Hepatocyte (in vitro differentiated cells): Measurements from ENCODE around the gene BCAP31. TPM values are rescaled to one million over a fixed set of nuclear protein-coding genes. Genes with fewer than 3 reads are reported as not detected.
"Not testable (repeated sequence)": the region's sequence is repeated elsewhere in the genome, so short reads cannot be mapped to it uniquely, and the experiment has no call there.

Source experiments
- DNase-seq: peaks from one replicate; pipeline ENCODE4 v3.0.0-alpha.2; 2016; ENCODE audit warnings: low spot score
- H2AFZ ChIP-seq: fragments of 200-600 bp; sonication (generic); 2 replicates; pipeline ENCODE4 v1.6.0; 2016; ENCODE audit warnings: antibody characterized with exemption, mild to moderate bottlenecking
- H3K27ac ChIP-seq: fragments of 200-600 bp; sonication (generic); 2 replicates; pipeline ENCODE4 v1.5.1; 2016; ENCODE audit warnings: mild to moderate bottlenecking
- H3K27me3 ChIP-seq: fragments of 200-600 bp; sonication (generic); 2 replicates; pipeline ENCODE4 v1.6.1; 2016
- H3K36me3 ChIP-seq: fragments of 200-600 bp; sonication (generic); replicated peaks from 2 replicates; pipeline ENCODE4 v1.5.1; 2016; ENCODE audit warnings: low read depth; ENCODE audit not compliant: insufficient read depth
- H3K4me1 ChIP-seq: fragments of 200-600 bp; sonication (generic); 2 replicates; pipeline ENCODE4 v1.5.1; 2016; ENCODE audit warnings: mild to moderate bottlenecking, moderate library complexity; ENCODE audit not compliant: insufficient read depth
- H3K4me2 ChIP-seq: fragments of 200-600 bp; sonication (generic); 2 replicates; pipeline ENCODE4 v1.6.0; 2016
- H3K4me3 ChIP-seq: fragments of 200-600 bp; sonication (generic); 2 replicates; pipeline ENCODE4 v1.5.1; 2016; ENCODE audit warnings: mild to moderate bottlenecking
- H3K79me2 ChIP-seq: fragments of 200-600 bp; sonication (generic); 2 replicates; pipeline ENCODE4 v1.6.0; 2017; ENCODE audit warnings: mild to moderate bottlenecking
- H3K9me2 ChIP-seq: fragments of 200-600 bp; sonication (generic); replicated peaks from 2 replicates; pipeline ENCODE4 v1.6.0; 2017; ENCODE audit warnings: mild to moderate bottlenecking; ENCODE audit not compliant: insufficient read depth
- H3K9me3 ChIP-seq: fragments of 200-600 bp; sonication (generic); 2 replicates; pipeline ENCODE4 v1.5.1; 2016; ENCODE audit warnings: low read depth, mild to moderate bottlenecking
- H4K20me1 ChIP-seq: fragments of 200-600 bp; sonication (generic); 2 replicates; pipeline ENCODE4 v1.6.0; 2016; ENCODE audit warnings: mild to moderate bottlenecking; ENCODE audit not compliant: insufficient read depth, poor library complexity, severe bottlenecking
- CTCF ChIP-seq: fragments of 200-600 bp; sonication (generic); IDR thresholded peaks from 2 replicates; pipeline ENCODE4 v1.5.1; 2016; ENCODE audit warnings: antibody characterized with exemption, mild to moderate bottlenecking; ENCODE audit not compliant: poor library complexity
- EZH2 ChIP-seq: fragments of 200-600 bp; sonication (generic); IDR thresholded peaks from 2 replicates; pipeline ENCODE4 v1.6.1; 2016; ENCODE audit warnings: antibody characterized with exemption, mild to moderate bottlenecking, borderline replicate concordance
- EZH2phosphoT487 ChIP-seq: fragments of 200-600 bp; sonication (generic); IDR thresholded peaks from one replicate; pipeline ENCODE4 v1.6.1; 2018; ENCODE audit warnings: antibody characterized with exemption, mild to moderate bottlenecking, low read depth, moderate library complexity; ENCODE audit not compliant: unreplicated experiment, severe bottlenecking
- WGBS: methylation state at CpG from one replicate; pipeline ENCODE4 v1.1.6; 2016; ENCODE audit warnings: low lambda C conversion rate; ENCODE audit errors: missing lambda C conversion rate; 5-methylcytosine and 5-hydroxymethylcytosine counted together
- polyA plus RNA-seq: library from polyadenylated mRNA; unstranded; fragments of >200 nt; fragmentation: Nextera tagmentation; extraction: Ambion mirVana; gene quantifications from 2 replicates; pipeline ENCODE4 v1.2.1, GENCODE V29; 2016
- total RNA-seq: library from RNA; depleted of rRNA; stranded (reverse); fragments of >200 nt; gene quantifications from 2 replicates; pipeline ENCODE4 v1.2.3, GENCODE V29; 2014

Gene BCAP31
- total and polyA plus RNA-seq, 2 experiments from 2014 or later, result 146 to 351 TPM

- Histone ChIP-seq H3K4me3 (no peak overlapping the region), H3K4me1 (peaks cover 7% of the 10 kb centered on the region), H3K9me3 (no peaks in the 10 kb centered on the region), H2AFZ (no peak overlapping the region), H3K36me3 (no peaks in the 10 kb centered on the region), H3K4me2 (no peak overlapping the region), H3K79me2 (no peaks in the 10 kb centered on the region), H4K20me1 (no peaks in the 10 kb centered on the region), H3K9me2 (no peaks in the 10 kb centered on the region), H3K27ac (no peak overlapping the region), H3K27me3 (no peaks in the 10 kb centered on the region)
- DNase-seq, result no peak
- TF ChIP-seq EZH2phosphoT487 (no peak), CTCF (no peak)
- 96% methylated on average over 3 of the region's 3 CpGs for WGBS
Observed at GRCh38 chrX:153731845-153732215, 7.6 kb upstream of the BCAP31 start.

DNA sequence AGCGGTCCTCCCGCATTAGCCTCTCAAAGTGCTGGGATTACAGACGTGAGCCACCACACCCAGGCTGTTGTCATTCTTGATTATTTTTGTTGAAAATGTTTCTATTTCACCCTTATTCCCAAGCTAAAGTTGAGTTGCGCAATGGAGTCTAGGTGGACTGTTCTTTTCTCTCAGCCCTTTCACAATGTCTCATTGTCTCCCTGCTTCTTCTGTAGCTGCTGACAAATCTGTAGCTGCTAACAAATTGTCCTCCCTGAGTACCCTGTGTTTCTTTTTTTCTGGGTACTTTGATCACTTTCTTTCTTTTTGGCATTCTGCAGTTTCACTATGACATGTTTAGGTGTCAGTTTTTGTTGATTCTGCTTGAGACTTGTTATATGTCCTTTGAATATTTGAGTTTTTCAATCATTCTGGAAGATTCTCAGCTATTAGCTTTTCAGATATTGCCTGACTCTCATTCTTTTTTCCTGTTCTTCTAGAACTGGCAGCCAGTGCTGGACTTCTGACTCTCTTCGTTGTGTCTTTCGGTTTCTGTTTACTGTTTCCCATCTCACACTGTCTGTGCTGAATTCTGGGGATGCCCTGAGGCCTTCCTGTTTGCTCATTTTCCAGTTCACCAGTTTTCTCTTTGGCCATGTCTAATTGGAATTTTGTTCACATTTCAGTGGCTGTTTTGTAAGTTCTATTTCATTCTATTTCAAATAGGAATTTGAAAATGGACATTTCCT lies 7.1 kb upstream of the BCAP31 start:
- no peaks in the 10 kb centered on the region for H3K79me2 ChIP-seq
- H4K20me1 ChIP-seq, result no peaks in the 10 kb centered on the region
- peaks cover 13% of the 10 kb centered on the region for H3K4me1 ChIP-seq
- no peak overlapping the region for H3K4me3 ChIP-seq
- no peak for TF ChIP-seq CTCF
- no peaks in the 10 kb centered on the region for H3K27me3 ChIP-seq
- no peak for DNase-seq
- no peak overlapping the region for H3K27ac ChIP-seq
- H3K4me2 ChIP-seq, result no peak overlapping the region
- no peak overlapping the region for H2AFZ ChIP-seq
- WGBS, result 84% methylated on average over 6 of the region's 6 CpGs
- no peaks in the 10 kb centered on the region for H3K36me3 ChIP-seq
- no peaks in the 10 kb centered on the region for H3K9me3 ChIP-seq
- H3K9me2 ChIP-seq, result no peaks in the 10 kb centered on the region

- H3K27me3 ChIP-seq, H3K36me3 ChIP-seq, H3K4me2 ChIP-seq, H3K27ac ChIP-seq, H3K79me2 ChIP-seq, H3K4me3 ChIP-seq, H3K9me2 ChIP-seq, H3K9me3 ChIP-seq, H2AFZ ChIP-seq, DNase-seq, H4K20me1 ChIP-seq: not testable (repeated sequence)
- 91% methylated on average over 23 of the region's 23 CpGs for WGBS
- peaks cover 17% of the 10 kb centered on the region for H3K4me1 ChIP-seq
Observed at GRCh38 chrX:153730115-153730514, 5.9 kb upstream of the BCAP31 start.

- Histone ChIP-seq H3K9me3 (no peaks in the 10 kb centered on the region), H3K4me2 (no peak overlapping the region), H3K4me1 (peaks cover 21% of the 10 kb centered on the region), H3K36me3 (no peaks in the 10 kb centered on the region), H2AFZ (no peak overlapping the region), H3K79me2 (peaks cover 2% of the 10 kb centered on the region), H3K27me3 (no peaks in the 10 kb centered on the region), H3K9me2 (no peaks in the 10 kb centered on the region), H3K27ac (no peak overlapping the region), H3K4me3 (no peak overlapping the region), H4K20me1 (no peaks in the 10 kb centered on the region)
- no peak for DNase-seq
- 94% methylated on average over 23 of the region's 23 CpGs for whole genome bisulfite sequencing
- TF ChIP-seq CTCF (no peak), EZH2phosphoT487 (no peak), EZH2 (no peak)
Observed at GRCh38 chrX:153728951-153729631, 4.9 kb upstream of the BCAP31 start.
